HuH-7.5 (cell line): Measurements from ENCODE around the gene CHCHD6.

Source experiments
- DNase-seq: peaks from one replicate; pipeline ENCODE4 v3.0.0; 2011; ENCODE audit warnings: low spot score

CHCHD6 gene

GRCh38 chr3:126994661-126995245, 290.7 kb downstream of the CHCHD6 start:
- DNase-seq = no peak

DNA sequence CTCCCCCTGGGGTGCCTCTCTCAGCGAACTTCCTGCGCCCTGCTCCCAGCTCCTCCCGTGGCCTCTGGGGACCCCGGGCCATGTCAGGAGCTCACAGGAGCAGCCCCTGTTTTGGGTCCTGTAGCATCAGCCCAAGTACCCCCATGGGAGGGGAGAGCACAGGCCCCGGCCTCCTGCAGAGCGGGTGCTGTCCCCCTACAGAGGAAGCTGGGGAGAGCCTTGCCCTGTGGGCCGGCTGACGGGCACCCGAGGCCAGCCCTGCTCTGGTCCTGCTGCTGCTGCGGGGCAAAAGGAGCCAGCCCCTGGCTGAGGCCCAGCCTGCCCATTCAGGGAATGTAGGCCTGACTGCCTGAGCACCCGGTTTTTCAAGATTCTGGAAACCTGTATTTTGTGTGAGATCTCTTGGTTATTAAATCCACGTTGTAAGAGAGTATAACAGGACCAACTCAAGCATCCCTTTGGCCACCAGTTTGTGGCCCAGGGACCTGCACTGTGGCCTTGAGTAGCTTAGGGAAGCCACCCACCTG, 291.3 kb downstream of the CHCHD6 start:
- no peak for DNase-seq

GRCh38 chr3:126995926-126996512, 292.0 kb downstream of the CHCHD6 start:
- no peak for DNase-seq

GRCh38 chr3:126996905-126997304, 292.9 kb downstream of the CHCHD6 start:
- DNase-seq = no peak

GRCh38 chr3:126997455-126998038, 293.5 kb downstream of the CHCHD6 start:
- no peak for DNase-seq

DNA sequence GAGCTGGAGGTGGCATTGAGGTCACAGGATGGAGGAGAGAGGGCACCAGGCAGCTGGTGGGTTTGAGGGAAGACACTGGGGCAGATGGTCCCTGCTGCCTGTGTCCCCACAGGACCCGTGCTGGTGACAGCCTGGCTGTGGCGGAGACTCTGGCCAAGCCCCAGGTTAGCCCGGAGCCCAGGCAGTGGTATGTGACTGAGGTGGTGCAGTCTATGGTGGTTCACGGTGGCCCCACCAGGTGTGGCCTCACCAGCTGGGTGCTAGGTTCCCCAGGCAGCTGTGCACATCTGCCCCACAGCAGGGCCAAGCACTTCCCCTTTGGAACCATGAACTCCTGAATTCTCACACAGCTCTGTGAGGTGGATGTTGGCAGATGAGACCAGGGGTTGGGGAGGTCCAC, 294.3 kb downstream of the CHCHD6 start:
- no peak for DNase-seq

GRCh38 chr3:126998728-126999127, 294.7 kb downstream of the CHCHD6 start:
- DNase-seq = no peak

- no peak for DNase-seq
Measured at GRCh38 chr3:126999383-126999782, 295.3 kb downstream of the CHCHD6 start.

DNA sequence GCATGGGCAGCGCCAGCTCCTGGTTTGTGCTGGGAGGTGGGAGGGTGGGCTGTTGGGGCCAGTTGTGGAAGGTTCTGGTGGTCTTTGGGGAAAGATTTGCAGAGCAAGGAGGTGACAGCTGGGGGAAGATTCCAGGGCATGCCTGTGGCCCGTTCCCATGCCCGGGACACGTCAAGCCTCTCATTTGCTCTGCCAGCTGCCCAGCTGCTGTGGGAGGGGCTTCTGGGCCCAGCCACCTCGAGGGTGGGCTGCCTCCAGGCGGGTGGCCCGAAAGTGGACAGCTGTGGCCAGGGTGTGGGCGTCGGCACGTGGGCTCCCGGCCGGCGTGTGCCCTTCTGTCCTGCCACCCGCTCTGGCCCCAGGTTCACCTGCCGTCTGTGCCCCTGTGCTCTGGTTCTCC, 296.1 kb downstream of the CHCHD6 start:
- DNase-seq = no peak

- DNase-seq = no peak
Measured at GRCh38 chr3:127000761-127001160, 296.7 kb downstream of the CHCHD6 start.

DNA sequence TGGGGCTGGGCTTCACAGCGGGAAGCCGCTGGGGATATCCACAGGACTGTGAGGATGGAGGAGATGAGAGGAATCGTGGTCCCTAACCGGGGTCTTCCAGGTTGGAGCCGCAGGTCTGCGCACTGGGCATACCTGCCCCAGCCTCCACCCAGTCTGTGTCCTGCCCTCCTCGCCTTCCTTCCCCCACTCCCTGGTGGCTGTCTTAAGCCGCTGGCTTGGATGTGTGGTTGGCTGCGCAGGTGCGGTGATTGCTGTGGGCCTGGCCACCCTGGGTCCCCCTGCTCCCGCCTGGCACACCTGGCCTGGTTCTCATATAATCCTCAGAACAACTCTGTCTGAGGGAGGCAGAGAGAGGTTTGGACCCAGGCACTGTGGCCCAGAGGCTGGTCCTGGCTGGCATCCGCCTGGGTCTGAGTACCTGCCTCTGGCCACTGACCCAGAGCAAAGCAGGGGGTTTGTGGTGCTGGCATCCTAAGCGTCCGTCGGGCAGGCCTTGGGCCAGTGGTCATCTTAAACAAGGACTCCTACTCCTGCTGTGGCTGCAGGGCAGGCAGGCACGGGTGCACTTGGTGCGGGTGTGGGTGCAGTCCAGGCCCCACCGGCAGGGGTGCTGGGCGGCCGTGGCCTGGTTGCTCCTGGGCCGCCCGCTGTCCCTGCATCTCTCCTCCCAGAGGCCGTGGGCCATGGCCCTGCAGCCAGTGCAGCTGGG, 297.6 kb downstream of the CHCHD6 start:
- DNase-seq = no peak

DNA sequence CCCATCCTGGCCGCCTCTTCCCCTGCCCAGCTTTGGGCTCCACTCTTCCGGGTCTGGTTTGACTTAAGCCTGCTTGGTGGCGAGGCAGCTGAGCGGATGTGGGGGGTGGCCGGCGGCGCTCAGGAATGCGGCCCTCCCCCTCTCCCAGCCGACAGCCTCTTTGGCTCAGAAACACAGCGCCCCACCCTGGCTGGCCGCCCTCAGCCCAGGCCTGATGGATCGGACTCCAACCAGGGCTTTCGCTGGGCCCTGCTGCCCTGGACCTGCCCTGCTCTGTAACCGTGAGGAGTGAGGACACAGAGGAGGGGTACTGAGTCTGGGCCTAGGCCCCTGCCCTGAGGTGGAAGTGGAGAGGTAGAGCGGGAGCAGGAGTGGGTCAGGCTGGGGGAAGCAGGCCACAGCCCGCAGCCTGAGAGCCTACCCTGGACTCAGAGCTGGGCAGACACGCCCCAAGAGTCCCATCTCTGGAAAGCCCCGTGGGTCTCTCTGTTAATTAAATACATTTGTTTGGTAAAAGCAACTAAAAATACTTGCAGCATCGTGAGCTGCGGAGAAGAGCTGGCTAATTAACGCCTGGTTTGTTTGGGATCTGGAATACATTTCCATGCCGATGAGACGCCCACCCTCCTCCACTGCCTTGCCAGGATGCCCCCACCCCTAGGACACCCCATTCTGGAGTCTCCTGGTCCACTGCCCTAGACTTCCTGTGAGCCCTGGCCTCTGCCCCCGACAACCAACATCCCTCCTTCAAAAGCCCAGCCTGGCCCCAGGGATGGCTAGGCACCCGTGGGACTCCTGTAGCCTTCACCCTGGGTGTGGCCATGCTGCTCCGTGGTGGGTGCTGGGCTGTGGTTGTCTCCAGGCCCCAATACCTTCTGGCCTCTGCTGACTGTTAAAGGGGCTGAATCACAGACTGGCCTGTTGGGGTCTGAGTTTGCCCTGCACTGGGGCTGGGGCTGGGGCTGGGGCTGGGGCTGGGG, 298.4 kb downstream of the CHCHD6 start:
- no peak for DNase-seq

DNA sequence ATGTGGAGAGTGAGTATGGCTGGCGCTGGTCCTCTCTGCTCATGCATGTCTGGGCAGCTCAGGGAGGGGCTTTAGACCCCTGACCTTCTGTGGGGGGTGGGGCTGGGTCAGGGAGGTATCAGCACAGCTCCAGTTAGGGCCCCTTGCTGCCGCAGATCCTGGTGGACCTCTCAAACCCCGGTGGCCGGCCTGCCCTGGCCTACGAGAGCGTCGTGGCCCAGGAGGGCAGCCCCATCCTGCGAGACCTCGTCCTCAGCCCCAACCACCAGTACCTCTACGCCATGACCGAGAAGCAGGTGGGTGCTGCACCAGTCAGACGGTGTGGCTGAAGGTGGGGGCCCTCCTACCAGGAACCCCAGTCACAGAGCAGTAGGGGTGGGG, 299.1 kb downstream of the CHCHD6 start:
- DNase-seq = no peak

DNA sequence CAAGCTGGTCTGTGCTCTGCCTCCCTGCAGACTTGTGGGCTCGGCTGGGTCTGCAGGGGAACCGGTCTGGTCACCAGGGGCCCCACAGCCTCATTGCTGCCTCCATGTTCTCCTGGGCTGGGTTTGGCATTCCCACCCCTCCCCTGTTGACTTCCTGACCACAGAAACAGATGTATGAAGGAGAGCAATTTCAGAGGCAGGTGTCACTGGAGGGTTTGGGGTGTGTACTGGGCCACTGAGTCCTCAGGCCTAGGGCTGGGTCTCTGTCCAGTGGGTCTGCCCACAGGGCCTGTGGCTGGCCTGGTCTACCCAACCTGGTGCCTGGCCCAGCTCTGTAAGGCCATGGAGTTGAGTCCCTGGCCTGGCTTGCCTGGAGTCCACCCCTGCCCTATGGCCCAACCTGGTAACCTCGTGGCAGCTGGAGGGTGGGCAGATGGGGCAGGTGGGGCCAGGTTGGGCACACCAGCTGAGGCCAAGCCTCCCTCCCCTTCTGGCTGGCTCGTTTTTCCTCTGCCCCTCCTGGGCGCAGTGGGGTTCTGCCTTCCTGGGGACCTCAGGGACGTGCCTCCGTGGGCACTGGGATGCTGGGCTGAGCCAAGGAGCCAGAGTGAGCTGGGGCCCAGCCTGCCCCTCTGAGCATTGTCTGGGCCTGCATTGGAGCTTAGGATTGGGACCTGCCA, 299.7 kb downstream of the CHCHD6 start:
- no peak for DNase-seq

DNA sequence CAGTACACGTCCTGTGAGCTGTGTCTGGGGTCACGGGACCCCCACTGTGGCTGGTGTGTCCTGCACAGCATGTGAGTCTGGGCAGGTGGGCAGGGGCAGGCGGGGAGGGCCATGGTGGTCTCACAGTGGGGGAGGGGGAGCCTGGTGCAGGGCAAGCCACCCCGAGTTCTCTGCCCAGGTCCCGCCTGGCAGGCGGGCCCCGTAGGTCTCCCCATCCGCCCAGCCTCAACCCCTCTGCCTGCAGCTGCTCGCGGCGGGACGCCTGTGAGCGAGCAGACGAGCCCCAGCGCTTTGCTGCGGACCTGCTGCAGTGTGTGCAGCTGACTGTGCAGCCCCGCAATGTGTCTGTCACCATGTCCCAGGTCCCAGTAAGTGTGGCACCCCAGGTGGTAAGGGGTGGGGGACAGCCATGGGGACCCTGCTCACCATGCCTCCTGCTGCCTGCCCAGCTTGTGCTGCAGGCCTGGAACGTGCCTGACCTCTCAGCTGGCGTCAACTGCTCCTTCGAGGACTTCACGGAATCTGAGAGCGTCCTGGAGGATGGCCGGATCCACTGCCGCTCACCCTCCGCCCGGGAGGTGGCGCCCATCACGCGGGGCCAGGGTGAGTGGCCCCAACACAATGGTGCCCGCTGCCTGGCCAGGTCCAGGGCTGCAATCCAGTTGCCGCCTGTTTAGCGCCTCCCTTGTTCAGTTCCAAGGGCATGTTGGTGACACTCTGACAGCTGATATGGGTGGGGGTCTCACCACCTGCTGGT, 300.8 kb downstream of the CHCHD6 start:
- no peak for DNase-seq

DNA sequence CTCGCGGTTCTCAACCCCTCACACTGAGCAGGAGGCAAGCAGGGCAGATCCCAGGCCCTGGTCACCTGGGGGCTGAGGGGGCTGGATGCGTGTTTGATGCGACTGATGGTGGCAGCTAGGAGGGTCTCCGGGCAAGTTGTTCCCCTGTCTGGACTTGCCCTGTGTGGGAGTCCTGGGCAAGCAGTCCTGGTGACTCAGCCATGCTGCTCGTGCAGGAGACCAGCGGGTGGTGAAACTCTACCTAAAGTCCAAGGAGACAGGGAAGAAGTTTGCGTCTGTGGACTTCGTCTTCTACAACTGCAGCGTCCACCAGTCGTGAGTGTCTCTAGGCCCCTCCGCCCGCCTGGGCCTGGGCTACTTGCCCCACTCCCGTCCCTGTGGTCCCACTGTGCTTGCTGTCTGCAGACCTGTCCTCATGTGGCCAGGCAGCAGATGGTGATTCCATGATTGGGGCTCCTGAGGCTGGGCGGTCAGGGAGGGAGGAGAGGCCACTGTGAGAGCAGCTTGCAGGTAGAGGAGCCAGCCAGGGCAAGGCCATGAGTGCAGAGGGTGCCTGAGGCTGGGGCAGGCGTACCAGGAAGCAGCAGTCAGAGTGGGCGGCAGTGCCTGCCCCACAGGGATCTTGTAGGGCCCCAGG, 301.9 kb downstream of the CHCHD6 start:
- DNase-seq = no peak

DNA sequence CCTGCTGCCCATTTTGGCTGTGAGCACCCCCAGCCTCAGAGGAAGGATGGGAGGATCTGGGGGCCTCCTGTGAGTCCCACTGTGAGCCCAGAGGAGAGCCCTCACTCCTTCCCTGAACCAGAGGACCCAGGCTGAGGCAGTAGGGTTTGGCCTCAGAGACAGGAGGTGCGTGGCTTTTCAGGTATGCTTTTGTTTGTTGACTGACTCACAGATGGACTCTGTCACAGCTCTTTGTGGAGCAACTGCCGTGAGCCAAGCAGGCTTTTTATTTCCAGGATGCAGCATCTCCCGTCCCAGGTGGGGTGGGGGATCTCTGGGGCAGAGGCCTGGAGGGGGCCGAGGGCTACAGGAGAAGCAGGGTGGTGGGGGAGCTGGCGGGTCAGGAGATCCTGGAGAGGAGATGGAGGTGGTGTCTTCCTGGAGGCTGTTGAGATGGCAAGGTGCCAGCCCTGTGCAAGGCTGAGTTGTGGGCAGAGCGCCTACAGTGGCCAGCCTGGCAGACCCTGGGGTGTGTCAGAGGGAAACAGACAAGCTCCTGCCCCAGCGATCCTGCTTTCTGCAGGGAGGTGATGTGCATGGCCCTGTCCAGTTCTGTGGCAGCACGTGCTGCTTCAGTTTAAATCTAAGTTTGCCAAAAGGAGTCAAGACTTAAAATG, 302.9 kb downstream of the CHCHD6 start:
- DNase-seq = no peak

- DNase-seq = no peak
Measured at GRCh38 chr3:127008236-127008635, 304.2 kb downstream of the CHCHD6 start.

GRCh38 chr3:127009531-127009930, 305.5 kb downstream of the CHCHD6 start:
- DNase-seq = no peak
